Neural progenitor cell (in vitro differentiated cells): ENCODE data around the gene PDCD1. TPM values are rescaled to one million over a fixed set of nuclear protein-coding genes. Genes with fewer than 3 reads are reported as not detected.
"Not testable (repeated sequence)": the region's sequence is repeated elsewhere in the genome, so short reads cannot be mapped to it uniquely, and the experiment has no call there.

Source experiments
- DNase-seq: peaks from one replicate; pipeline ENCODE4 v3.0.0-alpha.2; 2016; ENCODE audit warnings: low spot score
- H2AFZ ChIP-seq: fragments of 200-600 bp; sonication (generic); replicated peaks from 2 replicates; pipeline ENCODE4 v1.6.1; 2016; ENCODE audit warnings: antibody characterized with exemption
- H3F3A ChIP-seq: fragments of 200-600 bp; sonication (generic); 2 replicates; pipeline ENCODE4 v1.6.1; 2016; ENCODE audit warnings: antibody characterized with exemption, low read depth
- H3K27ac ChIP-seq: fragments of 200-600 bp; sonication (generic); 2 replicates; pipeline ENCODE4 v1.5.1; 2016; ENCODE audit warnings: mild to moderate bottlenecking
- H3K27me3 ChIP-seq: fragments of 200-600 bp; sonication (generic); 2 replicates; pipeline ENCODE4 v1.6.1; 2016; ENCODE audit warnings: mild to moderate bottlenecking, moderate library complexity
- H3K36me3 ChIP-seq: fragments of 200-600 bp; sonication (generic); 2 replicates; pipeline ENCODE4 v1.5.1; 2016
- H3K4me1 ChIP-seq: fragments of 200-600 bp; sonication (generic); 2 replicates; pipeline ENCODE4 v1.6.1; 2016; ENCODE audit warnings: mixed run types
- H3K4me2 ChIP-seq: fragments of 200-600 bp; sonication (generic); 2 replicates; pipeline ENCODE4 v1.6.1; 2016
- H3K4me3 ChIP-seq: fragments of 200-600 bp; sonication (generic); 2 replicates; pipeline ENCODE4 v1.5.1; 2016
- H3K79me2 ChIP-seq: fragments of 200-600 bp; sonication (generic); 2 replicates; pipeline ENCODE4 v1.6.1; 2016; ENCODE audit warnings: low read depth
- H3K9ac ChIP-seq: fragments of 200-600 bp; sonication (generic); 2 replicates; pipeline ENCODE4 v1.6.1; 2016
- H3K9me3 ChIP-seq: fragments of 200-600 bp; sonication (generic); 2 replicates; pipeline ENCODE4 v1.5.1; 2016; ENCODE audit warnings: low read depth
- H4K20me1 ChIP-seq: fragments of 200-600 bp; sonication (generic); 2 replicates; pipeline ENCODE4 v1.6.1; 2016; ENCODE audit warnings: low read depth
- H3K27ac Mint-ChIP-seq: 3 replicates; pipeline ENCODE4 v1.8.0; 2021; ENCODE audit warnings: mixed read lengths
- H3K27me3 Mint-ChIP-seq: 2 replicates; pipeline ENCODE4 v1.8.0; 2022; ENCODE audit warnings: low read depth, mild to moderate bottlenecking, inconsistent platforms, moderate library complexity, mixed read lengths; ENCODE audit not compliant: insufficient read depth
- H3K36me3 Mint-ChIP-seq: 3 replicates; pipeline ENCODE4 v1.8.0; 2021; ENCODE audit warnings: mixed read lengths
- H3K4me1 Mint-ChIP-seq: 3 replicates; pipeline ENCODE4 v1.8.0; 2021; ENCODE audit warnings: mixed read lengths
- H3K4me3 Mint-ChIP-seq: 3 replicates; pipeline ENCODE4 v1.8.0; 2021; ENCODE audit warnings: mild to moderate bottlenecking, moderate library complexity, mixed read lengths
- H3K9me3 Mint-ChIP-seq: 3 replicates; pipeline ENCODE4 v1.8.0; 2020; ENCODE audit warnings: mixed read lengths
- EZH2 ChIP-seq: fragments of 200-600 bp; sonication (generic); IDR thresholded peaks from 2 replicates; pipeline ENCODE4 v1.6.1; 2017; ENCODE audit warnings: antibody characterized with exemption, mild to moderate bottlenecking, moderate library complexity
- EZH2phosphoT487 ChIP-seq: fragments of 200-600 bp; sonication (generic); IDR thresholded peaks from 2 replicates; pipeline ENCODE4 v1.6.1; 2017; ENCODE audit warnings: antibody characterized with exemption
- total RNA-seq: library from RNA; depleted of rRNA; stranded (reverse); fragments of >200 nt; gene quantifications from 2 replicates; pipeline ENCODE4 v1.2.3, GENCODE V29; 2015; ENCODE audit warnings: low replicate concordance

PDCD1 gene
- total RNA-seq, 1 donor from 2014 or later, result not detected

DNA sequence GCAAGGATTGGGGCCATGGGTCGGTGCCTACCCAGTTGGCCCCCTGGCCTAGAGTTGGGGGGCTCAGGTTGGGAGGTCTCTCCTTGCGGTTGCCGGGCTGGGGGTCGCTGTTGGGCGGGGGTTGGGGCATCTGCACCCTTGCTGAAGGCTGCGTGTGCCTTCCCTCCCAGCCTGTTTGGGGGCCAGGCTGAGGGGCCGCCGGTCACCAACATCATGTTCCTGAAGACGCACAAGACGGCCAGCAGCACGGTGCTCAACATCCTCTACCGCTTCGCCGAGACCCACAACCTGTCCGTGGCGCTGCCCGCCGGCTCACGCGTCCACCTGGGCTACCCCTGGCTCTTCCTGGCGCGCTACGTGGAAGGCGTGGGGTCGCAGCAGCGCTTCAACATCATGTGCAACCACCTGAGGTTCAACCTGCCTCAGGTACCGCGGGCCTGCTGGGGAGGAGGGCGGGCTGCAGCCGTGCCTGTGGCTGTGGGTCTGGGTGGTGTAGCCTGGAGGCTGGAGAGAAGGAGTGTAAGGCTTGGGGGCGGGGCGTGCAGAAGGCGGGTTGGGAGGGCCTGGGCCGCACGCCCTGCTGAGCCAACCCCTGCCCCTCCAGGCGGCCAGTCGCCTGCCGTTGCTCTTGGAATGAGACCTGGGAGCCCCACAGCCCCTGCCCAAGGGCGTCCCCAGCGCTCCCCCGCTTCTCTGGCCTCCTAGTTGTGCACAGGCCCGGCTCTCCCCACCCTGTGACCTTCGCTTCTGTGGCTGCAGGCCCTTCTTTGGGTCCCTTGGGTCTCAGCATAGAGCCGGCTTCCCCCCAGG lies 56.9 kb downstream of the PDCD1 start:
- Mint-ChIP-seq H3K27me3 (peaks cover 5% of the 10 kb centered on the region), H3K36me3 (no peaks in the 10 kb centered on the region), H3K27ac (peak overlapping the region; percentile 87), H3K4me1 (no peaks in the 10 kb centered on the region), H3K4me3 (peak overlapping the region; percentile 33), H3K9me3 (peaks cover 2% of the 10 kb centered on the region)
- Histone ChIP-seq H3K27me3 (peaks cover 22% of the 10 kb centered on the region), H3F3A (no peaks in the 10 kb centered on the region), H3K79me2 (no peaks in the 10 kb centered on the region), H3K36me3 (no peaks in the 10 kb centered on the region), H3K4me1 (peaks cover 7% of the 10 kb centered on the region), H3K27ac (no peak overlapping the region), H3K4me3 (no peak overlapping the region), H3K9ac (no peak overlapping the region), H2AFZ (no peak overlapping the region), H4K20me1 (no peaks in the 10 kb centered on the region), H3K9me3 (no peaks in the 10 kb centered on the region), H3K4me2 (no peak overlapping the region)
- TF ChIP-seq EZH2, result no peak
- no peak for TF ChIP-seq EZH2phosphoT487
- no peak for DNase-seq

DNA sequence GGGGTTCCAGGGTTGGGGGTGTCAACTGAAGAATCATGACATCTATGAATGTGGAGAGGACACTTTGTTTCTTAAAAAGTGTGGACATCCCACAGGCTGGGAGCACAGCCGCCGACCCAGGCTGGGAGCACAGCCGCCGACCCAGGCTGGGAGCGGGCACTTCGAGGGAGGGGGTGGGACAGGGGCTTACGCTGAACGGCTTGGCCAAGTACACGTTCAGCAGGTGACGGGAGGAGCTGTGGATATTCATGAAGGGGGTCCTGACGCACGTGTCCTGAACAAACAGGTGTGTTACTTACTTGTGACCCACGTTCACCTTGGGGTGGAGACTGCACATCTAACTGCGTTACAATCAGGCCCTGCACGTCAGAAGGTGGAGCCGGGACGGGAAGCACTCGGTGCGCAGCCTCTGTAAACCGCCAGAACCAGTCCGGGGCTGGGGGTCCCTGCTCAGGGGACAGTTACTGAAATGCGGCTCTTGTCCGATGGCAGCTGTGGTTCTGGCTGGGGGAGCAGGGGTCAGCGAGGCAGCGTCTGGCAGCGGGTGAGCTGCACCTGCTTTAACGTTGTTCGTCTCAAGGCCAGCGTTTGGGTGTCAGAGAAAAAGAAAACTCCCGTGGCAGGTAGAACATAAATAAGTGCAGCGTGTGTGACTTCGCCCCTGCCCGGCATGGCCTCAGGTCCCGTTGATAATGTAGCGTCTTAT lies 58.3 kb downstream of the PDCD1 start:
- H3K79me2 ChIP-seq, DNase-seq, H3K9me3 ChIP-seq, H2AFZ ChIP-seq, H3K36me3 Mint-ChIP-seq, H3K27me3 Mint-ChIP-seq, H3K4me3 Mint-ChIP-seq, H3K27ac ChIP-seq, H3K4me2 ChIP-seq, H3K9me3 Mint-ChIP-seq, H3K4me3 ChIP-seq, H3K36me3 ChIP-seq, H3K9ac ChIP-seq, H4K20me1 ChIP-seq, H3K4me1 Mint-ChIP-seq, H3F3A ChIP-seq, H3K4me1 ChIP-seq: not testable (repeated sequence)
- H3K27ac Mint-ChIP-seq, result peak overlapping the region; percentile 60
- peaks cover 22% of the 10 kb centered on the region for H3K27me3 ChIP-seq

Other genes with a start within 250 kb of the PDCD1 start
- 25.6 and 43.2 TPM in 2 replicates for gene THAP4, start 221.7 kb downstream of the PDCD1 start, total RNA-seq
- gene ATG4B, start 221.2 kb downstream of the PDCD1 start, total RNA-seq, result 80.7 and 114 TPM in 2 replicates
- 43.4 and 59.9 TPM in 2 replicates for gene DTYMK, start 172.1 kb downstream of the PDCD1 start, total RNA-seq
- 38.2 and 49.0 TPM in 2 replicates for gene ING5, start 156.9 kb downstream of the PDCD1 start, total RNA-seq
- 3.5 and 15.4 TPM in 2 replicates for gene D2HGDH, start 124.3 kb downstream of the PDCD1 start, total RNA-seq
- gene GAL3ST2, start 82.1 kb downstream of the PDCD1 start, total RNA-seq, result 0.09 TPM in 1 of 2 replicates, not detected in the other
- 1.2 TPM in 1 of 2 replicates, not detected in the other for gene NEU4, start 49.7 kb downstream of the PDCD1 start, total RNA-seq
- gene RTP5, start 10.8 kb upstream of the PDCD1 start, total RNA-seq, result not detected in 2 replicates